ENCODE measurements around the gene LHFPL2. TPM values are rescaled to one million over a fixed set of nuclear protein-coding genes. Genes with fewer than 3 reads are reported as not detected.

The LHFPL2 gene
- total and polyA plus RNA-seq, 5 experiments from 2014 or later = 0.15 to 1.8 (median 0.56) TPM

DNA sequence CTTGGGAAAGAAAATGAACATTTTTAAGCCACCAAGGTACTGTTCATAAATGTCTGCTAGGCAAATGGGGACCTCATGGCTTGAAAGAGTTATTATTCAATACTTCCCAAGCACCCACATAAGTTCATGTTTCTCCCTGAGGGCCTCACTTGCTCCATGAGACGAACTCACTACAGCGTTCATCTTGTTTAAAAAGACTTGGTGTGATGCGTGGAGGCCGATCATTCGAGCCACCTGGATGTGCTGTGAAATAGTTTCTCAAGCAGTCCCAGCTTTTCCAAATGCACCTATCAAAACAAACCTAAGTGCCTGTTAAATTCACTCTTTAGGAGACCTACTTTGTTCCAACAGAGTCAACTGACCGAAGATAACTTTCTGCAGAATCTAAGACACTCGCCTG, 103.2 kb downstream of the LHFPL2 start:
- DNase-seq (no peak), ATAC-seq (no peak)
- H3K36me3 Mint-ChIP-seq = no peaks in the 10 kb centered on the region
- H3K4me1 Mint-ChIP-seq = peaks cover 0 to 6% (median 0%) of the 10 kb centered on the region in 4 donors
- H3K27me3 Mint-ChIP-seq = peaks cover 0 to 4% (median 0%) of the 10 kb centered on the region in 5 donors
- no peaks in the 10 kb centered on the region for H3K9me3 Mint-ChIP-seq
- H3K27ac Mint-ChIP-seq = no peak overlapping the region
- H3K4me3 Mint-ChIP-seq = no peak overlapping the region
- POLR2A ChIA-PET = no interaction called here

DNA sequence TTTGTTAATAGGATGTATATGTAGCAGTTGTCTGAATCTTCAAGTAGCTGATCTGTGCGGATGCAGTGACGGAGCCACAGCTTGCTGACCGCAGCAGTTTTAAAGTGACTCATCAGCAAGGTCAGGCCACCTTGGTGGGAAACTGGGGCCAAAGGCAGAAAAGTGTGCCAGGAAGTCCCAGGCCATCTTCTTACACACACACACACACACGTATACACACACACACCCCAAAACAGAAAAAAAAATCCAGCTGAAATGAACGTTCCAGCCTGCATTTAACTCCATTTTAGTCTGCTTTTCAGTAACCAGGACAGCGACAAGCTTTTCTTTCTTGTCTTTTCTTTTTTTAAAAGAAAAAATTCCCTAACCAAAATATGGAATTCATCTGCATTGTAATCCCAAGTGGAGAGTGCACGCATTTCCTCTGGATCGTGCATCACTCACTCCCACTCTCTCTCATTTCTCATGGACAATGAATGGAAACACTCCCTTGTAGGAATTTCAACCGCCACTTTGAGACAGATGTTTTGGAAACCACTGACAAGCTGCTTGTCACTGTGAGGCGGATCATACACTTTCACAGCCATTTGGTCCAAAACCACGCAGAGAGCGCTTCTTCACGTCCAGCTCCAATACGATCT, 103.9 kb downstream of the LHFPL2 start:
- no peak for ATAC-seq
- no peak for DNase-seq
- POLR2A ChIA-PET = no interaction called here
- Mint-ChIP-seq H3K4me1 (peaks cover 0 to 6% (median 0%) of the 10 kb centered on the region in 4 donors), H3K36me3 (no peaks in the 10 kb centered on the region), H3K27ac (no peak overlapping the region), H3K4me3 (no peak overlapping the region), H3K9me3 (no peaks in the 10 kb centered on the region), H3K27me3 (peaks cover 0 to 4% (median 0%) of the 10 kb centered on the region in 5 donors)

DNA sequence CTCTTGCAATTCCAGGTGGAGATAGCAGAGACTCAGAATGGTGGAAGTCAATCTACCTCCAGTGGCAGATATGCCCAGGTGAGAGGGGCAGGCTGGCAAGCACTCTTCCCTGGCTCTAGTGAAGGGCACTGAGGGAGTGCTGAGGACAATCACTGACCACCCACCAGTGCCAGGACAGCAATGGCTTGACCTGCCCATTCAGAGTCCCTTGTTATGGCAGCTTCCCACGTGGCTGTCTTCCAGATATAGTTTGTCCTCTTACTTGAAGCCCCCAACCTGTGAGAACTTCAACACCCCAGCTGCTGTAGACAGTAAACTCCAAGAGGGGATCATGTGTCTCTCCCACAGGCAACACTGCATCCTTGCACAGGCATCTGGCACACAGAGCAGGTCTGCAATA, 104.7 kb downstream of the LHFPL2 start:
- POLR2A ChIA-PET = no interaction called here
- no peak for ATAC-seq
- Mint-ChIP-seq H3K9me3 (no peaks in the 10 kb centered on the region), H3K36me3 (no peaks in the 10 kb centered on the region), H3K27ac (no peak overlapping the region), H3K4me3 (no peak overlapping the region), H3K27me3 (peaks cover 0 to 4% (median 0%) of the 10 kb centered on the region in 5 donors), H3K4me1 (peaks cover 0 to under 1% (median 0%) of the 10 kb centered on the region in 4 donors)
- DNase-seq = no peak

DNA sequence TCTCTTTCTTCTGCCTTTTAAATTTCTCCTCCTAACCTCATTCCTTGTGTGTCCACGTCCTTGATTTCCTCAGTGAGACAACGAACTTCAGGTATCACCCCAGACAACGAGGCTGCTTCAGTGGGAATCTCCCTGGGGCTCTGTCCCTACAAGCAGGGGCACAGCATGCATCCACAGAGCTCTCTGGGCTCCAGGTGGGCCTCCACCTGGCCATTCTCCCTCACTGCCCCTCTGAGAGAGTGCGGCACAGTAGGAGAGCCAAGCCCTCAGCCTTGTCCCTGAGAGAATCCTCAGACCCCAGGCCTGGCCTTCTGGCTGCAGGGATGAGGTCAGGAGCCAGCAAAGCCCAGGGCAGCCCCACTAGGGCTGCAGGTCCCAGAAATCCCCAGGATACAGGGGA, 105.3 kb downstream of the LHFPL2 start:
- Mint-ChIP-seq H3K36me3 (no peaks in the 10 kb centered on the region), H3K27me3 (peaks cover 0 to 4% (median 0%) of the 10 kb centered on the region in 5 donors), H3K4me1 (no peaks in the 10 kb centered on the region), H3K9me3 (no peaks in the 10 kb centered on the region), H3K4me3 (no peak overlapping the region), H3K27ac (no peak overlapping the region)
- no peak for DNase-seq
- ATAC-seq = no peak
- POLR2A ChIA-PET = no interaction called here

DNA sequence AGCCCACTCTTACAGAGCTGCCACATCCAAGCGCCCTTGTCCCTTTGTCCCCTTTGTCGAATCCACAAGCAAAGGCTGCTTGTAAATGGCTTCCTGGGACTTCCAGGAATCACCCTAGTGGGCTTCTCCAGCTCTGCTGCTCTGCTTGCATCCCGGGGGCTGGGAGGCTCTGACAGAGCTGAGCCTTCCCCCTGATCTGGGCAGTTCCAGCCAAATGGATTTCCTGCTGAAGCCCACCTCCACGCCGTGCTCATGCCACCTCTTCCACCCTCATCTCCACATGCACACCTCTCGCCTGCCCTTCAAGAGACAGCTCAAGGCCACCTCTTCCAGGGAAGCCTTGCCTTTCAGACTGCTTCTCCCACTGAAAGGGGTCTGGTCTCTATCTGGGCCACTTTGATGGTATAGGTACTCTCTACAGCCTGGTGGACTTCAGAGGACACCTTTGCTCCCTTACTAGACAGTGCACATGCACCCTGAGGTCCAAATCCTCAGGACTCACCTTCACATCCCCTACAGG, 106.2 kb downstream of the LHFPL2 start:
- H3K27me3 Mint-ChIP-seq = peaks cover 0 to 4% (median 0%) of the 10 kb centered on the region in 5 donors
- H3K4me1 Mint-ChIP-seq = no peaks in the 10 kb centered on the region
- no peak overlapping the region for H3K4me3 Mint-ChIP-seq
- no peaks in the 10 kb centered on the region for H3K36me3 Mint-ChIP-seq
- DNase-seq (no peak), ATAC-seq (no peak)
- no peaks in the 10 kb centered on the region for H3K9me3 Mint-ChIP-seq
- H3K27ac Mint-ChIP-seq = no peak overlapping the region
- POLR2A ChIA-PET = no interaction called here

DNA sequence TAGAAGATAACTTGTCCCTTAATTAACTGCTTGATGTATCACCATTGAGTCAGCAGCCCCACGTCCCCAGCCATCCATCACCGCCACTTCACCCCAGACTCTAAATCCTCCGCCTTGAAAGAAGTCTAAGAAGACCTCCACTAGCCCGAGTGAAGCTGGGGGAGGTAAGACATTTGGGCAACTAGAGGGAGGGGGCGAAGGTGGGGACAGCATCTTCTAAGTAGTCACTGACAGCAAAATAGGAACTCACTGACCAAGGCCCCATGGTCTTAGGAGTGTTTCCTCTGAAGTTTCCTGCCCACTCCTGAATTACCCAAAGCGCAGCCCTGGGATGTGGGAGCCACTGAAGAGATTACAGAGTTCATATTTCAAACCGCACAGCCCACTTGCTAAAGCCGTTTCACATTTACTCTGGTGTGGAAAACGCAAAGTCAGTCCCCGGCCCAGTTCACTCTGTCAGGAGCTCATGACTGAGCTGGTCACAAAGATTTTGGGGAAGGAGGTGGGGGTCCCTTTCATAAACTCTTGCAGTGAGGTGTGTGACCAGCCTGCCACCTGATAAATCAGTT, 107.4 kb downstream of the LHFPL2 start:
- Mint-ChIP-seq H3K9me3 (no peaks in the 10 kb centered on the region), H3K4me3 (no peak overlapping the region), H3K27me3 (peaks cover 0 to 4% (median 0%) of the 10 kb centered on the region in 5 donors), H3K4me1 (no peaks in the 10 kb centered on the region), H3K27ac (no peak overlapping the region), H3K36me3 (no peaks in the 10 kb centered on the region)
- POLR2A ChIA-PET = no interaction called here
- no peak for DNase-seq
- ATAC-seq = no peak

DNA sequence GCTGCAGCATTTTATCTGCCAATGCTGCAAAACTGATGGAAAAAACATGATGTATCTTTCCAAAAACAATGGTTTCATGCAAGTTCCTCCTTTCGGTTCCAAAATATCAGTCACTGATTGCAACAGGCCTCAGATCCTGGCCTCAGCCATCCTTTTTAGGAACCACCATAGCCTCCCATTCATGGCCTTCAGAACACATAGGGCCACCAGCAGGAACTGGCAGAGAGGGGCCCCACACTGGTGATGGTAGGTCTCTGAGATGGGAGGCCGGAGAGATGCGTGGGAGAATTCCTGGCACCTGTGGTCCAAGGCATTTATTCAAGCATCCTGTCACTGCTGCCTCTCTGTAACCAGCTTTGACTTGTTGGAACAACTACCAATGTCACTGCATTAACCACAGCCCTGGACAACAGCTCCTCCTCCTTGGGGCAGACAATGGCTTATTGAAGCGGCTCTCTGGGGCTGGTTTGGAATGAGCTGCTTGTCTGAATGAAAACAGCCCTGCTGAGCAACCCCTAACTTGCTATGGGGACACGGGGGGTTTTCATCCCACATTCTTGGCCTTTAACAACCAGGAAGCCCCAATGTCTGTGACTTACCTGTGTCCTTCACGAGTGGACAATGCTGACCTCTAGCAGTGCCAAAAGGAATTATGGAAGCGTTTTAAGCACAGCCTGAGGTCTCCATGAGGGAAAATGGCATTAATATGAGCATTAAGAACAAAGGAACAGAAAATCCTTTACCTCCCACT, 108.1 kb downstream of the LHFPL2 start:
- no peaks in the 10 kb centered on the region for H3K36me3 Mint-ChIP-seq
- no peaks in the 10 kb centered on the region for H3K9me3 Mint-ChIP-seq
- peaks cover 0 to 4% (median 0%) of the 10 kb centered on the region in 5 donors for H3K27me3 Mint-ChIP-seq
- H3K27ac Mint-ChIP-seq = no peak overlapping the region
- no peaks in the 10 kb centered on the region for H3K4me1 Mint-ChIP-seq
- no peak for ATAC-seq
- POLR2A ChIA-PET = no interaction called here
- no peak overlapping the region for H3K4me3 Mint-ChIP-seq
- DNase-seq = no peak

DNA sequence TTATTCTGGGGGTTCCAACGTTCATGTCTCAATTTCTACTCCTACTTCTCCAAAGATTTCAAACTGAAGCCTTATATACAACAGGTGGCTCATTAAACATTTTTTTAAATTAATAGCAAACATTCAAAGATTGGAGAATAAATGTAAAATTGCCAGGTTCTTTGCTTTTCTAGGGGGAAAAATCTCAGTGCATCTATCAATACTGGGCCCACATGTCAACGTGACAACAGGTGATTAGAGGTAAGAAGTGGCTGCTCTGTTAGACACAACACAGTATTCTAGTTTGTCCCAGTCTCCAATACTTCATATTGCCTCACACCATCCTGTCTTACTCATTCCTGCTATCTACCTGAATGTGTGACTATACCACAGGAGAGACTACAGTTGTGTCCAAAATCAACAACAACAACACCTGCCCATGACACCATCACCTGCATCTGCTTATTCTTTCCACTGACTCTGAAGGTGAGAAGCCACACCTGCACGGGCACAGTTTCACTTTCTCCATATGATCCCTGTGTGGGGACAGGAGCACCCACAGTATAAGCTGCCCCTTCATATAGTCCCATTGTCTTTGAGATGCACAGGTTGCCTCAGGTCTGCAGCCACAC, 110.2 kb downstream of the LHFPL2 start:
- POLR2A ChIA-PET = no interaction called here
- Mint-ChIP-seq H3K4me3 (no peak overlapping the region), H3K36me3 (no peaks in the 10 kb centered on the region), H3K27ac (no peak overlapping the region), H3K27me3 (peaks cover 0 to 4% (median 0%) of the 10 kb centered on the region in 5 donors), H3K4me1 (no peaks in the 10 kb centered on the region), H3K9me3 (no peaks in the 10 kb centered on the region)
- ATAC-seq (no peak), DNase-seq (no peak)

DNA sequence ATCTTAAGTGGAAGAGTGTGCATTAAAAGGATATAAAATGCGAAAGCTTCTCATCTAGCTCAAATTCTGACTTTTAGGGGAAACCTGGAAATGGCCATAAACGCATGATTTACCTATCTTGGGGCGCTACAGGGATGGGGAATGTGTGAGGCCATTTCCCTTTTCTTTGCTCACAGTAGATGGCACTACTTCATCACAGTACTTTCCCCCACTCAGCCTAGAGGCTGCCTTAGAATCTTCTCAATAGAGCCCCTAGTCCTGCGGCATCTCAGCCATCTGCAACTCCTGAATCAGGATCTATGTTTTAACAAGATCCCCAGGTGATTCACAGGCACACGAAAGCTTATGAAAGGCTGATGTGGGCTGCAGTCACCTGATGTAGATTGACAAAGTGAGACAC, 110.8 kb downstream of the LHFPL2 start:
- Mint-ChIP-seq H3K4me3 (no peak overlapping the region), H3K27me3 (peaks cover 0 to 4% (median 0%) of the 10 kb centered on the region in 5 donors), H3K27ac (no peak overlapping the region), H3K9me3 (no peaks in the 10 kb centered on the region), H3K4me1 (no peaks in the 10 kb centered on the region), H3K36me3 (no peaks in the 10 kb centered on the region)
- POLR2A ChIA-PET = no interaction called here
- no peak for DNase-seq
- ATAC-seq = no peak

DNA sequence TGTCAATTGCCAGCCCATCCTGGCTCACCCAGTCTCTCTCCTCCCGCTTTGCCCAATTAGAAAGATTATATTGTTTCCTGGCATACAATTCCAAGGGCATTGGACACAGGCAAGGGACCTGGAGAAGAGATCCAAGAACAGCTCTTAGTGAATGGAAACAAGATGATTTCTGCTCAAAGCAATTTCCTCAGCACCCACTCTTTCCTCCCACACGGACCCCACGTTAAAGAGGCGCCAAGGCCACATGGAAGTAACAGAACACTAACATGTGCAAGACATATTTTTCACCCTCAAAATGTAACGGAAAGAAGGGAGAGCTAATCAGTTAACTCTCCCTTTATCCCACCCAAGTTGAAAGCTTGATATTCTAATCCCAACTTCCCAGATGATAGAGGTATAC, 111.2 kb downstream of the LHFPL2 start:
- ATAC-seq = no peak
- Mint-ChIP-seq H3K4me1 (no peaks in the 10 kb centered on the region), H3K27me3 (peaks cover 0 to under 1% (median 0%) of the 10 kb centered on the region in 5 donors), H3K36me3 (no peaks in the 10 kb centered on the region), H3K27ac (no peak overlapping the region), H3K4me3 (no peak overlapping the region), H3K9me3 (no peaks in the 10 kb centered on the region)
- POLR2A ChIA-PET = no interaction called here
- no peak for DNase-seq

DNA sequence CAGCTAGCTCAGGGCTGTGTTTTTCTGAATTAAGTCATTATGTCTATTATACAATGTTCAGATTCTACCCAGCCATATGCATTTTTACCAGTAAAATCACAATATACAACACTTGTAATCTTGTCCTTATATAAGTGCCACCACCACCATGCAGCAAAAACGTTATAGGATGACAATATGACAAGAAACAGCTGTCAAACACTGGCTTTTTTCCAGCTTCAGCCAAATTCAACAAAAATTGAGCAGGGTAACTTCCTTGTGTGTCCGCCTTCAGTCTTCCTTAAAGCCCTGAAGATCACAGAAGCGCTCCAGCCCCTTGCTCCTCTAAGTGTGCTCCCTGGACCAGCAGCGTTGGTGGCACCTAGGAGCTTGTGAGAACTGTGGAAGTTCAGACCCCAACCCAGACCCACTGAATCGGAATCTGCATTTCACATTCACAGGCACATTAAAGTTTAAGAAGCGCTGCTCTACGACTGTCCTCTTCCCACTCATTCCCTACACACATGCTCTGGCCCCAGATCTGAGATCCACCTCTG, 111.8 kb downstream of the LHFPL2 start:
- no peaks in the 10 kb centered on the region for H3K27me3 Mint-ChIP-seq
- H3K27ac Mint-ChIP-seq = no peak overlapping the region
- POLR2A ChIA-PET = no interaction called here
- no peak overlapping the region for H3K4me3 Mint-ChIP-seq
- no peaks in the 10 kb centered on the region for H3K9me3 Mint-ChIP-seq
- H3K36me3 Mint-ChIP-seq = no peaks in the 10 kb centered on the region
- ATAC-seq (no peak), DNase-seq (no peak)
- no peaks in the 10 kb centered on the region for H3K4me1 Mint-ChIP-seq

DNA sequence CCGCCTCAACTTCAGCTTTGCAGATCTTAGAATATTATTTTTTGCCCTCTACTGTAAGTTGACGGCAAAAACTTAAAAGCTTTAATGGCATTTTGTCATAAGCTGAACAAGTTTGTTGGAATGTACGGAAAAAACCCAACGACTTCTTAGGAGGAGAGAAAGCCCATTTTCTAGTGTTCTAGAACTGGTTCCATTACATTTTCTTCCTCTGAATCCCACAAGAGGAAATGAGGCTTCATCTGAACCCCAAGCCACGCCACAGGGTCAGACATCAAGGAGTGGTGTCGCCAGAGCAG, 113.7 kb downstream of the LHFPL2 start:
- Mint-ChIP-seq H3K36me3 (no peaks in the 10 kb centered on the region), H3K9me3 (no peaks in the 10 kb centered on the region), H3K27ac (no peak overlapping the region), H3K4me1 (no peaks in the 10 kb centered on the region), H3K4me3 (no peak overlapping the region), H3K27me3 (no peaks in the 10 kb centered on the region)
- ATAC-seq (no peak), DNase-seq (no peak)
- POLR2A ChIA-PET = no interaction called here
